B cell (primary cell): ENCODE data around the gene PTPRO.

Source experiments
- EZH2 ChIP-seq: IDR thresholded peaks from 2 replicates; pipeline ENCODE4 v1.6.1; 2012; ENCODE audit warnings: borderline replicate concordance, low read depth, mild to moderate bottlenecking, moderate library complexity, low read length; ENCODE audit not compliant: insufficient read depth, poor library complexity, severe bottlenecking
- TF ChIP-seq, protein P1 (sequence below): fragments of 200-600 bp; IDR thresholded peaks from one replicate; pipeline ENCODE4 v1.8.0; 2022; ENCODE audit warnings: antibody characterized with exemption, mild to moderate bottlenecking

DNA sequence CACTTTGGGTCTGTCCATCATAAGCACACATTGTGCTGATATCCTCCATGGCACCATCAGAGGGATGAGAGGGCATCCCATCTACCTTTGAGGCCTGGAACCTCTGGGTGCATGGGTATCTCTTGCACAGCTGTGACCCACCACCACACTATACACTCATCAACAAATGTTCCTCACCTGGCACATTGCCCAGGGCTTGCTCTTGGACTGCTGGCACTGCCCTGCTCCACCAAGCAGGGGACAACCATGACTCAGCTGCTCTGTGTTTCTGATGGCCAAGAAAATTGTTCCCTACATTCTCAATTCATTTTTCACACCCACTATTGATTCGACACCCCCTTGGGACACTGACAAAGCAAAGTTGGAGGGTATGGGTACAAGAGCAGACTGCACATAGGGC lies 155.5 kb downstream of the PTPRO start:
- TF ChIP-seq, protein P1, sequence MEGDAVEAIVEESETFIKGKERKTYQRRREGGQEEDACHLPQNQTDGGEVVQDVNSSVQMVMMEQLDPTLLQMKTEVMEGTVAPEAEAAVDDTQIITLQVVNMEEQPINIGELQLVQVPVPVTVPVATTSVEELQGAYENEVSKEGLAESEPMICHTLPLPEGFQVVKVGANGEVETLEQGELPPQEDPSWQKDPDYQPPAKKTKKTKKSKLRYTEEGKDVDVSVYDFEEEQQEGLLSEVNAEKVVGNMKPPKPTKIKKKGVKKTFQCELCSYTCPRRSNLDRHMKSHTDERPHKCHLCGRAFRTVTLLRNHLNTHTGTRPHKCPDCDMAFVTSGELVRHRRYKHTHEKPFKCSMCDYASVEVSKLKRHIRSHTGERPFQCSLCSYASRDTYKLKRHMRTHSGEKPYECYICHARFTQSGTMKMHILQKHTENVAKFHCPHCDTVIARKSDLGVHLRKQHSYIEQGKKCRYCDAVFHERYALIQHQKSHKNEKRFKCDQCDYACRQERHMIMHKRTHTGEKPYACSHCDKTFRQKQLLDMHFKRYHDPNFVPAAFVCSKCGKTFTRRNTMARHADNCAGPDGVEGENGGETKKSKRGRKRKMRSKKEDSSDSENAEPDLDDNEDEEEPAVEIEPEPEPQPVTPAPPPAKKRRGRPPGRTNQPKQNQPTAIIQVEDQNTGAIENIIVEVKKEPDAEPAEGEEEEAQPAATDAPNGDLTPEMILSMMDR = no peak
- TF ChIP-seq EZH2 = no peak
